Breast epithelium (tissue), 3 donors: ENCODE results near the gene ZNF780B.

ENCODE experiments used
- CTCF ChIP-seq, 3 donors: fragments of 450-650 bp; IDR thresholded peaks; one replicate each; pipeline ENCODE4 v1.5.1; 2016 to 2017; ENCODE audit warnings: antibody characterized with exemption in 3 of 3, mild to moderate bottlenecking in 3 of 3, moderate library complexity in 3 of 3
- POLR2A ChIP-seq: fragments of 450-650 bp; IDR thresholded peaks from one replicate; pipeline ENCODE4 v1.6.1; 2016; ENCODE audit warnings: antibody characterized with exemption, mild to moderate bottlenecking, moderate library complexity

GRCh38 chr19:40055049-40055448 is 982 bp downstream of the ZNF780B start:
- no peak for TF ChIP-seq CTCF (IDR thresholded peaks at IDR 0.05)
- no peak for TF ChIP-seq POLR2A
